Measurements from ENCODE around the gene TUNAR.

GRCh38 chr14:95876761-95877538, at the start of gene TUNAR:
- TF ChIP-seq CTCF (IDR thresholded peaks at IDR 0.05) (no peak), EP300 (IDR thresholded peaks at IDR 0.05) (no peak), POLR2A (IDR thresholded peaks at IDR 0.05; ENCODE audit: low read depth) (no peak), POLR2AphosphoS5 (IDR thresholded peaks at IDR 0.05) (no peak)

All from esophagus muscularis mucosa (tissue), 4 donors.